ENCODE results near the gene ESYT2.

Gene ESYT2

DNA sequence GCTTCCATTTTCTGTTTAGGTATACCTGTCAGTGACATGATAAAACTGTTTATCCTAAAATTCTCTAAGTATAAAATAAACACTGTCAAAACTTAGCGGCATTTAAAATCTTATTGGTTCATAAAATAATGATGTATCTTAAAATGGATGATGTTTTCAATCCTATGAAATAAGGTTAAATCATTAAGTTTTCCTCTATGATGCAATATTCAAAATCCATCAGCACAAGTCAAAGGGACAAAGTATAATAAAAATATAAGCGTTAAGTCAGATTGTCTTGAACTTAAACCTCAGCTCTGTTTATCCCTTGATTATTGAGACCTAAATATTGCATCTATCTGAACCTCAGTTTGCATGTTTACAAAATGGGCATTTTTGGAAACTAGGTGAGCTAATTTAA is 78.1 kb downstream of the ESYT2 start:
- ChIA-PET CTCF (interaction anchor here (1.7 kb wide), 1 partner anchor 17 kb away, joined by 3 read pairs; no protein-coding TSS in a partner anchor), POLR2A (no interaction called here)
- no peak for DNase-seq (ENCODE audit: low read depth, low spot score)
- TF ChIP-seq, protein P1, sequence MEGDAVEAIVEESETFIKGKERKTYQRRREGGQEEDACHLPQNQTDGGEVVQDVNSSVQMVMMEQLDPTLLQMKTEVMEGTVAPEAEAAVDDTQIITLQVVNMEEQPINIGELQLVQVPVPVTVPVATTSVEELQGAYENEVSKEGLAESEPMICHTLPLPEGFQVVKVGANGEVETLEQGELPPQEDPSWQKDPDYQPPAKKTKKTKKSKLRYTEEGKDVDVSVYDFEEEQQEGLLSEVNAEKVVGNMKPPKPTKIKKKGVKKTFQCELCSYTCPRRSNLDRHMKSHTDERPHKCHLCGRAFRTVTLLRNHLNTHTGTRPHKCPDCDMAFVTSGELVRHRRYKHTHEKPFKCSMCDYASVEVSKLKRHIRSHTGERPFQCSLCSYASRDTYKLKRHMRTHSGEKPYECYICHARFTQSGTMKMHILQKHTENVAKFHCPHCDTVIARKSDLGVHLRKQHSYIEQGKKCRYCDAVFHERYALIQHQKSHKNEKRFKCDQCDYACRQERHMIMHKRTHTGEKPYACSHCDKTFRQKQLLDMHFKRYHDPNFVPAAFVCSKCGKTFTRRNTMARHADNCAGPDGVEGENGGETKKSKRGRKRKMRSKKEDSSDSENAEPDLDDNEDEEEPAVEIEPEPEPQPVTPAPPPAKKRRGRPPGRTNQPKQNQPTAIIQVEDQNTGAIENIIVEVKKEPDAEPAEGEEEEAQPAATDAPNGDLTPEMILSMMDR (IDR thresholded peaks at IDR 0.05; ENCODE audit: insufficient read depth, low read length, missing control alignments) = no peak
- no peak overlapping the region for H3K4me3 ChIP-seq (ENCODE audit: low read depth, low read length)

DNA sequence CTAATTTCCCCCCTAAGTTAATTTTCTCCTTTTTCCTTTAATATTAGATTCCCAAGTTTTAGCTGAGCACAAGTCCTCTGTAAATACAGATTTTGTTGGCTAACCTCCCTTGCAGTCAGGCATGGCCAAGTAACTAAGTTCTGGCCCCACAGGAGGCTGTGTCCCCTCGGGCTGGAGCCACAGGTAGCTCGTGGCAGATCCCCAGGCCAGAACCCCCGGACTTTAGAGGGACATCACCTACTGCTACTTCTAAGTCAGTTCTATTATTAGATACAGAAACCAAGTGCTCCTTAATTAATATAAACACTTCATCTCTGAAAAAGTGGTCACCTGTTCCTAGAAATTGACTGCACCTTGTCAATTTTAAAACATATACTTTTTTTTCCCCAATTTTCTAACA is 78.6 kb downstream of the ESYT2 start:
- no peak overlapping the region for H3K4me3 ChIP-seq (ENCODE audit: low read depth, low read length)
- TF ChIP-seq, protein P1 (IDR thresholded peaks at IDR 0.05; ENCODE audit: insufficient read depth, low read length, missing control alignments) = no peak
- DNase-seq (ENCODE audit: low read depth, low spot score) = no peak
- ChIA-PET POLR2A (no interaction called here), CTCF (no interaction called here)

GRCh38 chr7:158749396-158749795 is 79.9 kb downstream of the ESYT2 start:
- H3K4me3 ChIP-seq (ENCODE audit: low read depth, low read length) = no peak overlapping the region
- TF ChIP-seq, protein P1 (IDR thresholded peaks at IDR 0.05; ENCODE audit: insufficient read depth, low read length, missing control alignments) = no peak
- ChIA-PET POLR2A (no interaction called here), CTCF (no interaction called here)
- no peak for DNase-seq (ENCODE audit: low read depth, low spot score)

- TF ChIP-seq, protein P1 (IDR thresholded peaks at IDR 0.05; ENCODE audit: insufficient read depth, low read length, missing control alignments) = no peak
- DNase-seq (ENCODE audit: low read depth, low spot score) = no peak
- ChIA-PET CTCF (no interaction called here), POLR2A (no interaction called here)
- no peak overlapping the region for H3K4me3 ChIP-seq (ENCODE audit: low read depth, low read length)
Measured at GRCh38 chr7:158748335-158748734, 81.0 kb downstream of the ESYT2 start.

GRCh38 chr7:158747408-158747807 is 81.9 kb downstream of the ESYT2 start:
- DNase-seq (ENCODE audit: low read depth, low spot score) = no peak
- POLR2A ChIA-PET = no interaction called here
- no peak overlapping the region for H3K4me3 ChIP-seq (ENCODE audit: low read depth, low read length)
- CTCF ChIA-PET = no interaction called here
- TF ChIP-seq, protein P1 (IDR thresholded peaks at IDR 0.05; ENCODE audit: insufficient read depth, low read length, missing control alignments) = no peak

- POLR2A ChIA-PET = no interaction called here
- TF ChIP-seq, protein P1 (IDR thresholded peaks at IDR 0.05; ENCODE audit: insufficient read depth, low read length, missing control alignments) = no peak
- DNase-seq (ENCODE audit: low read depth, low spot score) = no peak
- CTCF ChIA-PET = no interaction called here
- no peak overlapping the region for H3K4me3 ChIP-seq (ENCODE audit: low read depth, low read length)
Measured at GRCh38 chr7:158746957-158747356, 82.4 kb downstream of the ESYT2 start.
